ENCODE measurements around the gene TBX2.
"Not testable (repeated sequence)": the region's sequence is repeated elsewhere in the genome, so short reads cannot be mapped to it uniquely, and the experiment has no call there.

Gene TBX2

GRCh38 chr17:61440697-61441096, 41.1 kb downstream of the TBX2 start:
- DNase-seq = no peak

DNA sequence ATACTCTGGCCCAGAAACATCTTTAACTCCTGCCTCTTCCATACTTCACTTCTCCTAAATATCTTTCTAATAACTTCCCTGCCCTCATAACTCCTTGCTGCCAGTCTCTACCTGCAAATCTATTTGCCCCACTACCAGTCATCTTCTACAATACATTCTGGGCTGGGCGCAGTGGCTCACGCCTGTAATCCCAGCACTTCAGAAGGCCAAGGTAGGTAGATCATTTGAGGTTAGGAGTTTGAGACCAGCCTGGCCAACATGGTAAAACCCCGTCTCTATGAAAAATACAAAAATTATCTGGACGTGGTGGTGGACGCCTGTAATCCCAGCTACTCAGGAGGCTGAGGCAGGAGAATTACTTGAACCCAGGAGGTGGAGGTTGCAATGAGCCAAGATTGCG, 41.9 kb downstream of the TBX2 start:
- not testable (repeated sequence) for DNase-seq

- DNase-seq = no peak
These were observed 42.6 kb downstream of the TBX2 start for GRCh38 chr17:61442136-61442775.

- DNase-seq = no peak
These were observed 43.3 kb downstream of the TBX2 start for GRCh38 chr17:61442878-61443474.

DNA sequence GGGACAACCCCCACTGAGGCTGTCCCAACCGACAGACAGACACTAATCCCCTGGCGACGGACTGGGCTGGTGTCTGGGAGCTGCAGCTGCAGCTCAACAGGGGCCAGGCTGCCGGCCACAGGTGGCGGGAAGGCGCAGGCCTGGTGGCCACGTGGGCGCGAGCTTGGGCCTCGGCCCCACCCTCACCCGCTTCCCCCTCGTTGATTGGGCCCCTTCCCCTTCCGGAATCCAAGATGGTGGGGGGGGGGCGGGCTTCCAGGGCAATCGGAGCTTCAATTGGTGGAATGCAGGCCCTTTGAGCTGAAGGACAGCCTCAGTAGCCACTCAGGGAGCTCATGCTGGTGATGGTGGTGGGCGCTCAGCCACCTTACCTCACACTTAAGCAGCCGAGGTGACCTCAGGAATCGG, 43.8 kb downstream of the TBX2 start:
- no peak for DNase-seq

DNA sequence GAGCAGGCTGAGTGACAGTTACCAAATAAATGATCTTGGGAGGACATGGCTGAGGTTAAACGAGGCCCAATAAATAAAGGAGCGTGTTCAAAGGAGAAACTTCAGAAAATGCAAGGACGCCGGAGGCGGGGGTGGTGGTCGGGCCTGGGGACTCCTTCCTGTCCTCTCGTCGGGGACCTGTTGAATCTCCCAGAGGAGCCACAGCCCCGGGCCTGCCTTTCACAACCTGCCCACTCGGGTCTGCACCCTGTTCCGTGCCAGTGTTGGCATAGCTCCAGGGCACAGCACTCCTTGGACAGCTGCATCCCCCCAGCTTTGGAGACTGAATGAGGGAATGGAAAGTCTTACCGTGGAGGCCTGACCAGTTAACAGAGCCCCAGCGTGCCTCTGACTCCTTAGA, 44.4 kb downstream of the TBX2 start:
- no peak for DNase-seq

GRCh38 chr17:61444831-61445230, 45.2 kb downstream of the TBX2 start:
- DNase-seq = no peak

GRCh38 chr17:61447358-61447757, 47.7 kb downstream of the TBX2 start:
- DNase-seq = no peak

DNA sequence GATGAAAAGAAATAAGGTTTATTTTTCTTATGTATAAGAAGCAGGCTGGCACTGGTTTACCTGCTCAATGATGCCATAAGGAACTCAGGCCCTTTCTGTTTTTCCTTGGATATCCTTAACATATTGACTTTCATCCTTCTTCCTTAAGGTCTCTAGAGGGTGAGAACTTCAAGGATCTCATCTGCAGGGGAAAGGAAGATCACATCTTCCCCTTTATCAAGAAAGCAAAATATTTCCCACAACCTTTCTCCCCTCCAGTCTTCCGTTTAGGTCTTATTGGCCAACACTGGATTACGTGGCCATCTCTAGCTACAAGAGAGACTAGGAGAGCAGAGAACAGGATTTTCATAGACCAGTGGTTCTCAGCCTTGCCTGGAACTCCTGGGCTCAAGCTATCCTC, 48.4 kb downstream of the TBX2 start:
- DNase-seq = no peak

DNA sequence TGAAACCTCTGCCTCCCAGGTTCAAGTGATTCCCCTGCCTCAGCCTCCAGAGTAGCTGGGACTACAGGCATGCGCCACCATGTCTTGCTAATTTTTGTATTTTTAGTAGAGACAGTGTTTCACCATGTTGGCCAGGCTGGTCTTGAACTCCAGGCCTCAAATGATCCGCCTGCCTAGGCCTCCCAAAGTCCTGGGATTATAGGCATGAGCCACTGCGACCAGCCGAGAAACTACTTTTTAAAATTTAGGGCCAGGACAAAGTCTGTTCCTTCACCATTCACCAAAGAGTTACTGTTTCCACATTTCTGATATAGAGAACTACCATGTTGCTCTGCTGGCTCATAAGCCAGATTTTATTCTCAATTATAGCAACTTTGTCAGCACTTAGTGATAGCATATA, 49.5 kb downstream of the TBX2 start:
- not testable (repeated sequence) for DNase-seq

GRCh38 chr17:61449707-61450640, 50.3 kb downstream of the TBX2 start:
- no peak for DNase-seq

GRCh38 chr17:61450641-61451537, 51.2 kb downstream of the TBX2 start:
- DNase-seq = no peak

DNA sequence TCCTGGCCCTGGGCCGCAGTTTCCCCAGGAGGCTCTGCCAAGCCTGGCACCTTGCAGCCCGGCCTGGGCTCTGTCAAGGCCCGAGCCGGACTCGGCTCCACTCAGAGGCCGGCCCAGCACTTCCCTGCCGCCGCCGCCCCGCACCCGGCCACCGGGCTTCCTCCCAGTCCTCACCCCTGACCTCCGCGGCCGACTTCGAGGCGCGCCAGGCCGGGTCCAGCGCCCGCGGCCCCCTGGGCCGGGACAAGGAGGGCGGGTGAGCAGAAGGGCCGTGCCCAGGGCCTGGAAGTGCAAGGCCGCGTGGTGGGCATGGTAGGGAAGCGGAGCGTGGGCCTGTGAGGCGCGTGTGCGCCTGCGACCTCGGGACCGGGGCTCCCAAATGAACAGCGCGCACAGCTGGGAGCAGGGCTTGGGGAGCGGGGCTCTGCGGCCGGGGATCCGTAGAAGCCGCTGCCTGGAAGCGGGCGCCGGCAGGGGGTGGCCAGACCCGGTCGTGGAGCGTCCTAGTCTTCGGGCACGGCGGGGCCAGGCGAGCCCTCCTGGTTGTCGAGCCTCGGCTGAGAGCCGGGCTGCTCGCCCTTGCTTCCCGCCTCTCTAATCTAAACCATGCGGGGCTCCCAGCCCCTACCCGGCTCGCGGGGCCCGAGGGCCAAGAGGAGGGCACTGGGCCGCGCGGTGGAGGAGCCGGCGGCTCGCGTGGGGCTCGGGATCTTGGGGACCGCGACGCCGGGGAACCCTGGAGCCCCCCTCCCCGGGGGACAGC, 52.1 kb downstream of the TBX2 start:
- DNase-seq = no peak

- DNase-seq = no peak
These were observed 53.0 kb downstream of the TBX2 start, which contains the start of gene TBX4 for GRCh38 chr17:61452301-61453290. TSS of gene TBX4 (plus strand) at chr17:61452422. CDS start at chr17:61456491, 4,069 bp downstream.

- no peak for DNase-seq
These were observed 54.1 kb downstream of the TBX2 start for GRCh38 chr17:61453566-61454380.

- no peak for DNase-seq
These were observed 55.0 kb downstream of the TBX2 start for GRCh38 chr17:61454381-61455323.

DNA sequence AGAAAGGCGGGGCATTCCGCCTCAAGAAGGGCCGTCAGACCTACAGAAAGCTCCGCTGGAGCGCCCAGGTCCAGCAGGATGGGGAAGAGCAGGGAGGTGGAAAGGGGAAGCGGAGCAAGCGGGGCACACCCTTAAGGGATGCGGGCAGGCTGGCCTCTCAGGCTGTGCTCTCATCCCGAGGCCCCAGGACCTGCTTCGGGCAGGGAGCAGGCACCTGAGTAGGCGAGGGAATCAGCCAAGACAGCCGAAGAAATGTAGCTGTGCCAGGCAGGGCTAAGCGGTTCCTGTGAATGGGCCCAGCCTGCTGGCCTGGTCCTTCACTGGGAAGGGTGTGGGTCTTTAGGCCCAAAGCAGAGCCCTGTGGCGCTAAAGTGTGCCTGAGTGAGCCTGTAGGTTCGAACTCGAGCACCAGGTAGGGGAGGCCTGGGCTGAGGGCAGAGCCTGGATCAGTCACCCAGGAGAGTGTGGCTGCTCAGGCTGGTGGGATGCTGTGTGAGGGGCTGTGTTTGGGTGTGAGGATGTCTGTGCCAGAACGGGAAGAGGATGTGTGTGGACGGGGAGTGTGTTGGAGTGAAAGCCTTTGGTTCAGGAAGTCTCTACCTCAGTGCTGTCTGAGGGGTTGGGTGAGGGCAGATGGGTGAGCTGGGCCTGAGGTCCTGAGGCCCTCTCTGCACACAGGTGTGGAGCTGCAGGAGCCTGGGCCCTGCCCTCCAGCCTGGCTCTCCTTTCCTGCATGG, 55.8 kb downstream of the TBX2 start:
- DNase-seq = no peak
